ENCODE measurements around the gene LRRC8B. TPM values are rescaled to one million over a fixed set of nuclear protein-coding genes. Genes with fewer than 3 reads are reported as not detected.

LRRC8B gene
- total RNA-seq, 2 experiments from 2014 or later, result 11.8 to 13.0 TPM

DNA sequence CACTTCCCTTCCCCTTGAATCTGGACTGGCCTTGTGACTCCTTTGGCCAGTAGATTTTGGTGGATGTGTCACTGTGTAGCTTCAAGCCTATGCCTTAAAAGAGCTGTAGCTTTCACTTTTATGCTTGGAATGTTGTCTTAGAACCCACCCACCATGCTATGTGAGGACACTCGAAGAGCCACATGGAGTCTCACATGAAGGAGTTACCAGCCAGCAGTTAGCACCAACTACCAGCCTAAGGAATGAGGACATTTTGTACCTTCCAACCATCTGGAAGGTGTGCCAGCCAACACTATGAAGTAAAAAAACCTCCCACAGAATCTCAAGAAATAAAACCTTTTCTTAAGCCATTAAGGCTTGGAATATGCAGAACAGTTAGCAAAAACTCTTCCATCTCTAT lies 50.6 kb downstream of the LRRC8B start:
- ChIA-PET POLR2A (no interaction called here), CTCF (interaction anchor here (1.3 kb wide), 1 partner anchor 14 kb away, joined by 4 read pairs; no protein-coding TSS in a partner anchor)
- Mint-ChIP-seq H3K27ac (no peak overlapping the region), H3K4me3 (no peak overlapping the region), H3K4me1 (ENCODE audit: low read depth) (peaks cover 9% of the 10 kb centered on the region), H3K9me3 (ENCODE audit: insufficient read depth) (peaks cover 6% of the 10 kb centered on the region), H3K27me3 (ENCODE audit: low read depth) (no peaks in the 10 kb centered on the region), H3K36me3 (ENCODE audit: low read depth) (peaks cover 58% of the 10 kb centered on the region)
- ATAC-seq, result no peak
- DNase-seq, result no peak

DNA sequence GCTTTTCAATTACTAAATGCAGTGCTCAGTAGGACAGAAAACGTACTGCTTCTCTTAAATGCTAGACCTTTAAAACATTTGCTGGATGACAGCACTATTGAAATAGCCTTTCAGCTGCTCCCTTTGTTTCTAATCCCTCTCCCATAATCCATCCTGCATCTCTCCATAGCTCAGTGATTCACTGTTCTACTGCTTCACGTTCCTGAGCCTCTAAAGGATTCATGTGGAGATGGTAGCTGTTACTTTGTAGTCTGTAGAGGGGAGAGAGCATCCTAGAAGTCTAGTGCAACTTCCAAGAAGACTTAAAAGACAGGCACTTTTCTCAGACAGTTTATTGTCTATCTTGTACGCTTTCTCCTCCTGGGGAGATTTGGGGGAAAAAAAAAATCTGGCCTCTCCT lies 51.4 kb downstream of the LRRC8B start:
- POLR2A ChIA-PET, result interaction anchor here (0.6 kb wide), 2 partner anchors 17 to 40 kb away, joined by 4 read pairs; no protein-coding TSS in a partner anchor
- H3K9me3 Mint-ChIP-seq (ENCODE audit: insufficient read depth), result no peaks in the 10 kb centered on the region
- no peak overlapping the region for H3K27ac Mint-ChIP-seq
- H3K4me3 Mint-ChIP-seq, result no peak overlapping the region
- no peak for ATAC-seq
- peaks cover 55% of the 10 kb centered on the region for H3K36me3 Mint-ChIP-seq (ENCODE audit: low read depth)
- H3K4me1 Mint-ChIP-seq (ENCODE audit: low read depth), result peaks cover 14% of the 10 kb centered on the region
- DNase-seq, result no peak
- CTCF ChIA-PET, result no interaction called here
- H3K27me3 Mint-ChIP-seq (ENCODE audit: low read depth), result no peaks in the 10 kb centered on the region

GRCh38 chr1:89578151-89578550 lies 53.5 kb downstream of the LRRC8B start:
- ChIA-PET CTCF (interaction anchor here (1.0 to 7.1 kb wide), 5 partner anchors 11 to 185 kb away, joined by 4 to 23 read pairs (median 8); no protein-coding TSS in a partner anchor), POLR2A (no interaction called here)
- no peak overlapping the region for H3K27ac Mint-ChIP-seq
- no peaks in the 10 kb centered on the region for H3K9me3 Mint-ChIP-seq (ENCODE audit: insufficient read depth)
- H3K4me3 Mint-ChIP-seq, result no peak overlapping the region
- DNase-seq (no peak), ATAC-seq (no peak)
- no peaks in the 10 kb centered on the region for H3K27me3 Mint-ChIP-seq (ENCODE audit: low read depth)
- H3K36me3 Mint-ChIP-seq (ENCODE audit: low read depth), result peaks cover 54% of the 10 kb centered on the region
- H3K4me1 Mint-ChIP-seq (ENCODE audit: low read depth), result peaks cover 21% of the 10 kb centered on the region

DNA sequence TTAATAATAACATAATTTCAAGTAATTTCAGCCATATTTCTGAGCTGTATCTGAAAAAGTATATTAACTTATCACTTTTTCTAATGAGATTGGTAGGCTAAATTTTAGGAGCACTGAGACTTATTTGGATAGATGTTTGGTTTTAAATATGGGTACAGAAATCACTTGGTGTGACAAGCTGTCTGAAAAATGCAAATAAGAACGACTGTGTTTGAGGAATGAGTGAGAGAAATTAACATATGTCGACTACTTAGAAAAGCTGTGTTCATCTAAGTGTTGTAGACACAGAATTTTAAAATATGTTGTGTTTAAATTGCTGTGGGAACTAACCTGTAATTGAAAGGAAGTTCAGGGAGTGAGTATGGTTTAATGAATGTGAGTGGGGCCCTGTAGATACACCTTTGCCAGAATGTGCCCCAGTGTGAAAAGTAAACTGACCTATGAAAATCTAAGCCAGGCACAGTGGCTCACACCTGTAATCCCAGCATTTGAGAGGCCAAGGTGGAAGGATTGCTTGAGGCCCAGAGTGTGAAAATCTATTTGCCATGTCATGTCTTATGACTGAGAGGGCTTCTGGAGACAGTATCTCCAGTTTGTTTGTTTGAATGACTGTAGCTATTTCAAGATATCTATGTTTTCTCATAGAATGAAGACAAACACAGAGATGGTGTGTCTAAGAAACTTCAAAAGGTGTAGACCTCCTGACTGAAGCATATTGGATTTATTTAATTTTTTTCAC lies 54.5 kb downstream of the LRRC8B start:
- H3K4me3 Mint-ChIP-seq, result no peak overlapping the region
- CTCF ChIA-PET, result interaction anchor here (1.0 to 7.1 kb wide), 8 partner anchors 8 to 184 kb away, joined by 3 to 23 read pairs (median 6); no protein-coding TSS in a partner anchor
- ATAC-seq, result no peak

GRCh38 chr1:89580036-89580435 lies 55.4 kb downstream of the LRRC8B start:
- ChIA-PET POLR2A (no interaction called here), CTCF (interaction anchor here (1.0 to 7.1 kb wide), 8 partner anchors 10 to 183 kb away, joined by 4 to 23 read pairs (median 7); no protein-coding TSS in a partner anchor)
- Mint-ChIP-seq H3K27me3 (ENCODE audit: low read depth) (no peaks in the 10 kb centered on the region), H3K27ac (no peak overlapping the region), H3K4me3 (no peak overlapping the region), H3K36me3 (ENCODE audit: low read depth) (peaks cover 57% of the 10 kb centered on the region), H3K4me1 (ENCODE audit: low read depth) (peaks cover 21% of the 10 kb centered on the region), H3K9me3 (ENCODE audit: insufficient read depth) (no peaks in the 10 kb centered on the region)
- DNase-seq (no peak), ATAC-seq (no peak)

More for the DNA sequence above, 54.5 kb downstream of the LRRC8B start:
- H3K9me3 Mint-ChIP-seq (ENCODE audit: insufficient read depth), result no peaks in the 10 kb centered on the region
- peaks cover 55% of the 10 kb centered on the region for H3K36me3 Mint-ChIP-seq (ENCODE audit: low read depth)
- POLR2A ChIA-PET, result no interaction called here
- H3K27me3 Mint-ChIP-seq (ENCODE audit: low read depth), result no peaks in the 10 kb centered on the region
- H3K27ac Mint-ChIP-seq, result no peak overlapping the region
- H3K4me1 Mint-ChIP-seq (ENCODE audit: low read depth), result peaks cover 21% of the 10 kb centered on the region
- no peak for DNase-seq

GRCh38 chr1:89581859-89582258 lies 57.2 kb downstream of the LRRC8B start:
- Mint-ChIP-seq H3K4me3 (no peak overlapping the region), H3K36me3 (ENCODE audit: low read depth) (peaks cover 62% of the 10 kb centered on the region), H3K27me3 (ENCODE audit: low read depth) (no peaks in the 10 kb centered on the region), H3K9me3 (ENCODE audit: insufficient read depth) (no peaks in the 10 kb centered on the region), H3K4me1 (ENCODE audit: low read depth) (peaks cover 24% of the 10 kb centered on the region), H3K27ac (no peak overlapping the region)
- ChIA-PET CTCF (interaction anchor here (0.7 to 7.1 kb wide), 5 partner anchors 17 to 182 kb away, joined by 3 to 23 read pairs (median 7); no protein-coding TSS in a partner anchor), POLR2A (interaction anchor here (0.6 kb wide), 1 partner anchor 126 kb away, joined by 3 read pairs; no protein-coding TSS in a partner anchor)
- ATAC-seq (no peak), DNase-seq (no peak)

DNA sequence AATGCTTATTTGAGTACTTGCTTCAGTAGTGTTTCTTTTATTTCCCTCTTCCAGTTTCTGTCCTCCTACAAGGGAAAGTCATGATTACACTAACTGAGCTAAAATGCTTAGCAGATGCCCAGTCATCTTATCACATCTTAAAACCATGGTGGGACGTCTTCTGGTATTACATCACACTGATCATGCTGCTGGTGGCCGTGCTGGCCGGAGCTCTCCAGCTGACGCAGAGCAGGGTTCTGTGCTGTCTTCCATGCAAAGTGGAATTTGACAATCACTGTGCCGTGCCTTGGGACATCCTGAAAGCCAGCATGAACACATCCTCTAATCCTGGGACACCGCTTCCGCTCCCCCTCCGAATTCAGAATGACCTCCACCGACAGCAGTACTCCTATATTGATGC lies 57.9 kb downstream of the LRRC8B start:
- H3K27ac Mint-ChIP-seq, result no peak overlapping the region
- ChIA-PET POLR2A (no interaction called here), CTCF (interaction anchor here (0.8 to 7.1 kb wide), 3 partner anchors 16 to 181 kb away, joined by 3 to 23 read pairs (median 12); no protein-coding TSS in a partner anchor)
- H3K4me1 Mint-ChIP-seq (ENCODE audit: low read depth), result peaks cover 24% of the 10 kb centered on the region
- peaks cover 63% of the 10 kb centered on the region for H3K36me3 Mint-ChIP-seq (ENCODE audit: low read depth)
- H3K4me3 Mint-ChIP-seq, result no peak overlapping the region
- DNase-seq, result no peak
- H3K9me3 Mint-ChIP-seq (ENCODE audit: insufficient read depth), result no peaks in the 10 kb centered on the region
- no peaks in the 10 kb centered on the region for H3K27me3 Mint-ChIP-seq (ENCODE audit: low read depth)
- ATAC-seq, result no peak

DNA sequence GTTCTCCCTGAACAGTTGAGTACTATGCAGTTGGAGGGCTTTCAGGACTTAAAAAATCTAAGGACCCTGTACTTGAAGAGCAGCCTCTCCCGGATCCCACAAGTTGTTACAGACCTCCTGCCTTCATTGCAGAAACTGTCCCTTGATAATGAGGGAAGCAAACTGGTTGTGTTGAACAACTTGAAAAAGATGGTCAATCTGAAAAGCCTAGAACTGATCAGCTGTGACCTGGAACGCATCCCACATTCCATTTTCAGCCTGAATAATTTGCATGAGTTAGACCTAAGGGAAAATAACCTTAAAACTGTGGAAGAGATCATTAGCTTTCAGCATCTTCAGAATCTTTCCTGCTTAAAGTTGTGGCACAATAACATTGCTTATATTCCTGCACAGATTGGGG lies 59.6 kb downstream of the LRRC8B start:
- Mint-ChIP-seq H3K4me3 (no peak overlapping the region), H3K9me3 (ENCODE audit: insufficient read depth) (no peaks in the 10 kb centered on the region), H3K27me3 (ENCODE audit: low read depth) (no peaks in the 10 kb centered on the region), H3K27ac (no peak overlapping the region), H3K36me3 (ENCODE audit: low read depth) (peaks cover 69% of the 10 kb centered on the region), H3K4me1 (ENCODE audit: low read depth) (peaks cover 29% of the 10 kb centered on the region)
- DNase-seq (no peak), ATAC-seq (no peak)
- POLR2A ChIA-PET, result no interaction called here
- CTCF ChIA-PET, result interaction anchor here (1.4 to 1.6 kb wide), 2 partner anchors 11 to 29 kb away, joined by 3 to 4 read pairs; no protein-coding TSS in a partner anchor

DNA sequence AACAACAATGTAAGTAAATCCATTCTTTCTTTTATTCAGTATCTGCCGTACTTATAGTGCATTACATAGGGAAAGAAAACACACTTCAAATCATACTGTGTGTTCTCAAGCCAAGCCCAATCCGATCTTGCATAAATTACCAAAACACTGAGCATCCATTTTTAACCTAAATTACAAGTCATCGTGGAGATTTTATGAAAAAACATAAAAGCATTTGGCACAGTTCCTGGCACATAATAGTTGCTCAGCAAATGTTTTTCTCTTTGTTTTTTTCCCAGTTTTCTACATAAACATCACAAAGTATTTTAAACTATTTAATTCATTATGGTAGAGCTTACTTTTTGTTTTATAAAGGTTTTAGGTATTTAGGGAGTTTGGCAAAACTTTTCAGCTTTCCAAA lies 60.2 kb downstream of the LRRC8B start:
- no peaks in the 10 kb centered on the region for H3K27me3 Mint-ChIP-seq (ENCODE audit: low read depth)
- DNase-seq, result no peak
- H3K27ac Mint-ChIP-seq, result no peak overlapping the region
- peaks cover 33% of the 10 kb centered on the region for H3K4me1 Mint-ChIP-seq (ENCODE audit: low read depth)
- no peaks in the 10 kb centered on the region for H3K9me3 Mint-ChIP-seq (ENCODE audit: insufficient read depth)
- POLR2A ChIA-PET, result no interaction called here
- ATAC-seq, result no peak
- no peak overlapping the region for H3K4me3 Mint-ChIP-seq
- peaks cover 70% of the 10 kb centered on the region for H3K36me3 Mint-ChIP-seq (ENCODE audit: low read depth)
- CTCF ChIA-PET, result interaction anchor here (0.7 to 1.6 kb wide), 4 partner anchors 10 to 30 kb away, joined by 3 to 4 read pairs (median 3); no protein-coding TSS in a partner anchor

DNA sequence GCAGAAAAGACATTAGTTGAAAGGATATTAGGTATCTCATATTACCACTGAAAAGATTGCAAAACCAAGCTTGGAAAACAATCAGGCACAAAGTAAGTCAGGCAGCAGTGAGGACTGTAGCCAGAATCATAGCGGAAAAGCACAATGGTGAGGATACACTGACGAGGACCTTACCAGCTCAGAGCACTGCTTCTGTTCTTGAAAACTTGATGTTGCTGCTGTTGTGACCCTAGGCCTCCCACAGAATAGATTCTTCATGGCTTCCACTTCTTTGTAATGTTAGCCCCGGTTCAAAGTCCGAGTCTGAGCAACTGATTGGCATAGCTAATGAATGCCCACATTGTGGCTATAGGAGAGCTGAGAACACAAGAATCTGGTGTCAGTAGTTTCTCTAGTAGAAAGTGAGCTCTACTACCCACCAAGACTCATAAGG lies 63.1 kb downstream of the LRRC8B start:
- POLR2A ChIA-PET, result no interaction called here
- Mint-ChIP-seq H3K4me1 (ENCODE audit: low read depth) (peaks cover 30% of the 10 kb centered on the region), H3K9me3 (ENCODE audit: insufficient read depth) (no peaks in the 10 kb centered on the region), H3K27me3 (ENCODE audit: low read depth) (no peaks in the 10 kb centered on the region), H3K36me3 (ENCODE audit: low read depth) (peaks cover 64% of the 10 kb centered on the region), H3K27ac (no peak overlapping the region), H3K4me3 (no peak overlapping the region)
- no peak for ATAC-seq
- DNase-seq, result no peak
- CTCF ChIA-PET, result interaction anchor here (1.0 to 1.4 kb wide), 4 partner anchors 9 to 104 kb away, joined by 3 to 5 read pairs (median 4); no protein-coding TSS in a partner anchor

- Mint-ChIP-seq H3K27me3 (ENCODE audit: low read depth) (no peaks in the 10 kb centered on the region), H3K36me3 (ENCODE audit: low read depth) (peaks cover 62% of the 10 kb centered on the region), H3K4me3 (no peak overlapping the region), H3K9me3 (ENCODE audit: insufficient read depth) (no peaks in the 10 kb centered on the region), H3K27ac (no peak overlapping the region), H3K4me1 (ENCODE audit: low read depth) (peaks cover 36% of the 10 kb centered on the region)
- DNase-seq (no peak), ATAC-seq (no peak)
- ChIA-PET POLR2A (no interaction called here), CTCF (interaction anchor here (1.0 to 1.4 kb wide), 3 partner anchors 9 to 105 kb away, joined by 3 to 5 read pairs (median 4); no protein-coding TSS in a partner anchor)
Observed at GRCh38 chr1:89588480-89588879, 63.9 kb downstream of the LRRC8B start.

DNA sequence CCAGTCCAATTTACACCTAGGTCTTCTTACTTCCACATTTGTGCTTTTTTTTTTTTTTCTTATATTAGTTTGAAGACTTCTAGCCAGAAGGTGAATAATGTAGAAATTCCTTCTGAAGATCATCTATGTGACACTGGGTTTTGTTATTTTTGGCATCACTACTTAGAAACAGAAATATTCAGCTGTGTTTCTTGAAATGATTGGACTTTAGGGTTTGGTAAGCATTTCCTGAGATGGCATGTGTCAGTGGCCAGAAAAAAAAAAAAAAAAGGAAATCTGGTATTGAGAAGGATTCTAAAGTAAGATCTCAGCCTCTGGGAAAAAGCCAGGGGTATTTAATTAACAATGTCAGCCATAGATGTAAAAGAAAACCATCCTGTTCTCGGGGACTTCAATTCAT lies 64.9 kb downstream of the LRRC8B start:
- H3K4me1 Mint-ChIP-seq (ENCODE audit: low read depth), result peaks cover 40% of the 10 kb centered on the region
- peaks cover 57% of the 10 kb centered on the region for H3K36me3 Mint-ChIP-seq (ENCODE audit: low read depth)

More for the DNA sequence above, 64.9 kb downstream of the LRRC8B start:
- DNase-seq (no peak), ATAC-seq (no peak)
- POLR2A ChIA-PET, result no interaction called here
- CTCF ChIA-PET, result interaction anchor here (0.7 to 1.9 kb wide), 10 partner anchors 8 to 70 kb away, joined by 3 to 11 read pairs (median 4); no protein-coding TSS in a partner anchor
- H3K27me3 Mint-ChIP-seq (ENCODE audit: low read depth), result no peaks in the 10 kb centered on the region
- H3K4me3 Mint-ChIP-seq, result no peak overlapping the region
- no peak overlapping the region for H3K27ac Mint-ChIP-seq
- no peaks in the 10 kb centered on the region for H3K9me3 Mint-ChIP-seq (ENCODE audit: insufficient read depth)
